AG08396 (cell line): ENCODE results near the gene KLF16.
A peak's percentile ranks its signal among the peaks of the same experiment; 100 is the strongest.

Experiments used
- DNase-seq: peaks from one replicate; pipeline ENCODE4 v3.0.0; 2012; ENCODE audit warnings: low spot score, mixed read lengths

The KLF16 gene

DNA sequence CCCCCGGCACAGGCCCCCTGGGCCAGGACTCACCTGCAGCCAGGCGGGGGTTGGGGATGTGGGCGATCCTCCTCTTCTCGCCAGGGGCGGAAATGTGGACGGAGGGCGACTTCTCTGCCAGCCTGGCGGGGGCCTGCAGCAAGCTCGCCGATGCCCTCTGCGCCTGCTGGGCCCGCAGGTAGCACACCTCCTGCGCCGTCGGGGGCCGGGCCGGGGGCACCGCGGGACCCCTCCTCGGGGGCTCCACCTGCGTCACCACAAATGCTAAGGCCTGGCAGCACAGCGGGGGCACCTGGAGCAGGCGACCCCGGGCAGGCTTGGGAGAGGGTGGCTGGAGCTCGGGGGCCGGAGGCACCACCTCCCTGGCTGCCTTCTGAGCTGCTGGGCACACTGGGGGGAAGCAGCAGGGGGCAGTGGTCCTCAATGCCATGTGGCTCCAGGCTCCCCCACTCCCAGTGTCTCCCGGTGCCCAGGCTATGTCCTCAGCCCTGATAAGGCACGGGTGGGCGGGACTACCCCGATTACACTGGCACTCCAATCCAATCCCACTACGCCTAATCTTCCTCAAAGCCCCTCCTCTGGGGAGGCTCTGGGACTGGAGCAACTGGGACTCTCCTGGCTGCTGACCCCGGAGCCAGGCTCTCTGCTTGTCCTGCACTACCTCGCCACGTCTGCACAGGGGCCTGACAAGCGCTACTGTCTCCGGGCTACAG, 39.7 kb downstream of the KLF16 start:
- DNase-seq = no peak

DNA sequence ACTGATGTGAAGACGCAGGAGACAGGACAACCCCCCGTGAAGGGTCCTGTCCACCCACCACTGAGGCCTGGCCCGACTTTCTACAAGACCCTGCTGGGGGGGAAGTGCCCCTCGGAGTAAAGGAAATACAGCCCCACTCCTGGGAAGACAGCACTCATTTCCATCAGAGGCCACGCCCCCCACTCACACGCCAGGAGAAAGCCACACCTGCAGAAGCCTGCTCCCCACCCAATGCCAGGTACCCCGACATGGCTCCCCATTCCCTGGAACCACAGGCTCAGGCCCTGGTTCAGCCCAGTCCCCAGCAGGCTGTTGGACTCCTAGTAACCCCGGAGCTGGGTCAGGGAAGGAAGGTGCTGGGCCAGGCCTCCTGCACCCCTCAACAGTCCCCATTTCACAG, 40.4 kb downstream of the KLF16 start:
- no peak for DNase-seq

DNA sequence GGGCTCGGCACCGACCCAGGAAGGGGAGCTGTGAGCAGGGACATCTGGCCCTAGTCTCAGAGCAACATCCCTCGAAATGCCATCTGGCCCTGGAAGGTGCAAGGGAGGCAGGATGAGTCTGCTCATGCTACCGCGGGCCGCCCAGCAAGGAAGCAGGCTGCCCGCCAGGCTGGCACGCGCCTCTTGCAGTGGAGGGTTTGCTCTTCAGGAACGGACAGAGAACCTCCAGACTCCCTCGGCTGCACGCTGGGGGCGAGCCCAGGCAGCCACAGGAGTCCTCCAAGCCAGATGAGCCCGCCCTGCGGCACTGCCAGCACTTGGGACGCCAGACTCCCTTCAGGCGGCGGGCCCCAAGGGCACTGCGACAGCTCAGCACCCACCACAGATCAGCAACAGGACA, 41.2 kb downstream of the KLF16 start:
- DNase-seq = no peak

DNA sequence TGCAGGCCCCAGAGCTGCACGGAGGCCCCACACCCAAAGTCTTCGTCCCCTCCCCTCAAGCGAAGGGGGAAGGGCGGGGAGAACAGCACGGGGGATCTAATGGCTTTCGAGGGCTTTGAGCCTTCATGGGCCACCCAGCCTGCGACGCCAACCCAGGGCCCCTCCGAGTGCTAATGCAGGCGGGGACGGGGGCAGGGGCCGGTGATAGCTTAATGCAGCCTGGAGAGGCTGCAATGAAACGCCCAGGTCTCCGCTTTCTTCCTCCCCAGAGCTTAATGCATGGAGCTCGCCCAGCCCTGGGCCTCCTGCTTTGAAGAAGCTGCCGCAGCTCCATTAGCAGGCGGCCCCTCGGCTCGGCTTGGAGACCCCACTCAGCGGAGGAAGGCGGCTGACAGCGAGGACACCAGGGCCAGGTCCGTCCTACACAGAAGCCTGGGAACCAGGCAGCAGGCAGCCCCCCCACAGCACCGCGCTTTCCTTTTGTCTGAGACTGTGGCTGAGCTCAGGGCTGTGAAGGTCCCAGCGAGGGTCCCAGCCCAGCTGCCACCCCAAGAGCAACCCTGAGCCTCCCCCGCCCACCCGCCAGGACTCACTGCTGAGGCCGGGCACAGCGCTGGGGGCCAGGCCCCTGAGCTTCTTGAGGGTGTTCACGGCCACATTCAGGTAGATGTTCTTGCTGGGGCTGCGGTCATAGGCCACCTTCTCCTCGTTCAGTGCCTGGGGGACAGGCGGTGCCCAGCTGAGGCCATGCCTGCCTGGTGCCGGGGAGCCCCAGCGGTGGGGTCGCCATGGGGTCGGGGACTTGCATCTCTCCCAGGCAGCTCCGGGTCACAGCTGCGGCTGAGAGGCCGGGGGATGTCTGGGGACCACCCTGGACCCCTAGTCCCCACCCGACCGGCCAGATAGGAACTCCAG, 43.8 kb downstream of the KLF16 start:
- DNase-seq = no peak

DNA sequence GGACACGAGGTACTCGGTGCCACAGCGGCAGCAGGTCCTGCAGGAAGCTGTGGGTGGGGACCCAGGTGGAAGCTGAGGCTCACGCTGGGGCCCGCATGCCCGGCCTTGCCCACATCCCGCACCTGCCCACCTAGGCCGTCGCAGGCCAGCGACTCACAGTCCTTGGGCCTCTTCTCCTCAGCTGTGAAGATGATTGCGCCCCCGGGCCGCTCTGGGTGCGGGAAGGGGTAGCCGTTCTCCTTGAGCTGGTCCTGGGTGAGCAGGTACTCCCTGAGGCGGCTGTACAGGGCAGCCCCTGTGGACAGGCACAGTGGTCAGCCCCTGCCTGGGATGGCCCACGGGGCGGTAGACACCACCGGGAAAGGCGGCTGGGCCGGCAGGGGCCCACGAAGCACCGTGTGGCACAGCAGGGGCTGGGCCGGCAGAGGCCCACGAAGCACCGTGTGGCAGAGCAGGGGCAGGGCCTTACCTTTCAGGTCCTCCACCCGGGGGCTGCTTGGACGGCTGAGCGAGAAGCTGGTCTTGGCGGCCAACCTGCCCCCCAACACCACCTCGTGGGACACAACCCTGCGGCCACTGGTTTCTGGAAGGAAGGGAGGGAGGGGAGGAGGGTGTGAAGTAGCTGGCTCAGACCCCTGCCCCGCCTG, 44.7 kb downstream of the KLF16 start:
- no peak for DNase-seq

DNA sequence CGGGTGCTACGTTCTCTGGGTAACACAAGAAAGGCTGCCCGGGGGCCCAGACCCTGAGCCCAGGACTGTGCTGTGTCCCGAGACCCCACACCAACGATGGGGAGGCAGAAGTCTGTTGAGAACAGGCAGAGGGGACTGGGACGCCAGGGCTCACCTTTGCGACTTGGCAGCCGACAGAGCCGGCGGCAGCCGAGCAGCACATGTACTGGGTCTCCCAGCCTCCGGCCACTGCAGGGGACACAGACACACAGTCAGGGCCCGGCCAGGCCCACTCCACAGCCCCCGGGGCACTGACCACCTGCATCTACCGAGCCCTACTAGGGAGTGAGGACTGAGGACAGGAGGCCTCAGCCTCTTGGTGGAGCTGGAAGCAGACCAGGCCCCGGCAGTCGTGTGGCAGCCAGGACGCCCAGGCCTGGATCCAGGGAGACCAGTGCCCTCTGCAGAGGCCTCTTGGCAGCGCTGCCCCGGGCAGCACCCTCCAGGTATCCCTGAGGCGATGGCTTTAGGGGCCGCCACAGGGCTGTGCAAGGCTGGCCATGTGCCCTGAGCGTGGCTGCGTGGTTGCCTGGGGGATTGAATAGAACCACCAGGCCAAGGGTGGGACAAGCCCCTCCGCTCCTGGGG, 45.7 kb downstream of the KLF16 start:
- no peak for DNase-seq

DNA sequence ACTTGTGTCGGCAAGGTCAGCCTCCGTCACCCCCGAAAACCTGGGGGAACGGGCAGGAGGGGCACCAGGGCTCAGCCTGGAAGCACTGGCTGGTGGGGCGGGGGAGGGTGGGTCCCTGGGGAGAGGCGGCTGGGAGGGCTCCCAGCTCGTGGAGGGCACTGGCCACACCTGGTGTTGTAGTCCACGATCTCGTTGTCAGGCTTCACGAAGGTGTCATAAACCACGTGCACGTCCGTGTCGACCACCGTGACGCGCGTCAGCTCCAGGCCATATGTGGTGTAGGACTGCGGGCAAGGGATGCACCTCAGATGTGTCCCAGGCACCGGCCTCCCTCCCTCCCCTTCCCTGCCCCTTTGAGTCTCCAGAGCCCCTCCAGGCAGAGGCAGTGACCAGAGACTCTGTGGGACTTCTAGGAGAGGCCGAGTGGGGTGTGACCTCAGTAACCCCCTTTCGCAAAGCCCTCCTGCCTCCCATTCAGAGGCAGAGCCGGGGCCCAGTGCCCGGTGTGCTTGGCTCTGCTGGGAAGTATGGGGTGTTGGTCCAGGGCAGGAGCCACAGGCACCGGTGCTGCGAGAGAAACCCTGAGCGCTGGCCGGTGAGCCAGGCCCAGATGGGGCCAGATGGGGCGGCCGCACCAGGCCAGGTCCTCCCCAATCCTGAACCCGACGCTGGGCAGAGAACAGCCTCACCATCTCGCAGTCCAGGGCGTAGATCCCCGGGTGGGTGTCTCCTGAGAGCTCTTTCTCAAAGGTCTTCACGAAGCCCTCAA, 46.7 kb downstream of the KLF16 start:
- DNase-seq = no peak

DNA sequence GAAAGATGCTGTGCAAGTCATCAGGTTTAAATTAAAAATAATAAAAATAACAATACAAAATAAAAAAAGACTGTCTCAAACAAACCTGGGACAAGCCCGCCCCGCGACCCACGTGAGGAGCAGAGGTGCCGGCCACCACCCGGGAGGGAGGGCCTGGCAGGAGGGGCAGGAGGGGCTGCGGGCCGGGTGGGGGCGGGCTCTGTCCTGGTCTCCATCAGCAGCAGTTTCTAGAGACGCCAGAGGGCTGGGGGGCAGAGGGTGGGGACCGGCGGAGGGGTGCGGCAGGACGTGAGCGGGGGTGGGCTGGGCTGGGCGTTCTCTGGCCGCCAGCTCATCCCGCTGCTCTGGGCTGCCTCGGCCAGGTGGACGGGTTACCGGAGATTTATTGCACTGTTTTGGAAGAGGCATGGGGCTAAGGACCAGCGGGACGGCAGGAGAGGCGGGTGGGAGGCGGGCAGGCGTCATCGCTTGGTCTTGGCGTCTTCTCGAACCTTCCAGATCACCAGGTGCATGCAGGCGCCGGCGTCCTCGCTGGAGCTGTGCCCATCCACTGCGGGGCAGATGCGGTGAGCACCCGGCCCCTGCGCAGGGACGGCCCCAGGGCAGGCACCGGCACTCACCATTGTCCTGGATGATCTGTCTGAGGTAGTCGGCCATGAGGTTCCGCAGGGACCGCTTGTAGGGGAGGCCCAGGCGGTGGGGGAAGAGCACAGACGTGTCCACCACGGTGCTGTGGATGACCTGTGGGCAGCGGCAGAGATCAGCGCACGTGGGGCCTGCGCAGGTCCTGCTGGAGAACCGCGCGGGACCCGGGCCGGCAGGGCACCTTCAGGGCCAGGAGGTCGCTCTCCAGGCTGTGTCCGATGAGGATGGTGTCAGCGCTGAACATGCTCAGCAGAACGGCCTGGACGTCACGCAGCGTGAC, 47.5 kb downstream of the KLF16 start:
- no peak for DNase-seq

DNA sequence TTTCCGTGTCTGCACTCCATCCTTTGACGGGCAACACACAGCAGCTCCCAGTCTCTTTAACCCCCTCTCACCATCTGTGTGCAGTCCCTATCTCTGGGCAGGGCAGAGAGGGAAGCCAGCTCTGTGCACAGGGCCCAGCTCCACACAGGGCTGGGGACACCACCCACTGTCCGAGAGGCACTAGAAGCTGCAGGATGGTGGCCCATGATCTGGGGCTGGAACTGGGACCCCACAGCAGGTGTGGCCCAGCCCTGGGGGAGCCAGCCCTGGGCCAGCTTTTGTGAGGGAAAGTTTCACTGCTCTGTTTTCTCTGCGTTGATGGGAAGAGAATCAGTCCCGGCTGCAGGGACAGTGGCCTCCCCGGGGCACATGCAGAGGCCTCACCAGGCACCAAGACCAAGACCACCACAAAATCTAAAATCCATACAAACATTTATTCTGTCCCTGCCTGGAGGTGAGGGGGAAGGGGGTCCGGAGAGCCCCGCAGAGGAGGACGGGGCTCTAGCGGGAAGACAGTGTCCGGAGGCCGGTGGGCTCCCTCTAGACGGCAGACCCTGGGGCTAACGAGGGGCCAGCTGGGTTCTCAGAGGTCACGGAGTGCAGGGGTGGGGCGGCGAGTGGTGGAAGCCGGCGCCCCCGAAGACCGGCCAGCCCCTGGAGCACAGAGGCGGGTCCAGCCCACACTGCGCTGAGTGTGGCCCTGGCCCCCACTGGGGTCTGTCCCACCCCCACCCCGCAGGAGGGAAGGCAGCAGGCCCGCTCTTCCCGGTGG, 48.4 kb downstream of the KLF16 start:
- DNase-seq = no peak

DNA sequence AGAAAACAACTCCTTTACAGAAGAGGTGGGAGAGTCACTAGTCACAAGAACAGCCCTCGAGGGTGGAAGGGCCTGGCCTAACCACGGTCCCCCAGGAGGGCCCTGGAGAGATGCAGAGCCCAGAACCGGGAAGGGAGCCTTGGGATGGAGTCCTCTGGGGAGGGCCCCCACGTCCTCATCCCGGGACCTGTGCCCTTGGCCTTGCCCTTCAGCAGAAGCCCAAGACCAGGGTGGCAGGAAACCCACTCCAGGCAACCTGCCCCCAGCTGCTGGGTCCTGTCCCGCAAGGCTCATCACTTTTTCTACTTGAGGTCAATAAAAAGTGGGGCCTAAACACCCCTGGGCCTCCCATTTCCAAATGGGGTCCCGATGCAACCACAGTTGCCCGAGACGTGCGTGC, 49.0 kb downstream of the KLF16 start:
- no peak for DNase-seq

DNA sequence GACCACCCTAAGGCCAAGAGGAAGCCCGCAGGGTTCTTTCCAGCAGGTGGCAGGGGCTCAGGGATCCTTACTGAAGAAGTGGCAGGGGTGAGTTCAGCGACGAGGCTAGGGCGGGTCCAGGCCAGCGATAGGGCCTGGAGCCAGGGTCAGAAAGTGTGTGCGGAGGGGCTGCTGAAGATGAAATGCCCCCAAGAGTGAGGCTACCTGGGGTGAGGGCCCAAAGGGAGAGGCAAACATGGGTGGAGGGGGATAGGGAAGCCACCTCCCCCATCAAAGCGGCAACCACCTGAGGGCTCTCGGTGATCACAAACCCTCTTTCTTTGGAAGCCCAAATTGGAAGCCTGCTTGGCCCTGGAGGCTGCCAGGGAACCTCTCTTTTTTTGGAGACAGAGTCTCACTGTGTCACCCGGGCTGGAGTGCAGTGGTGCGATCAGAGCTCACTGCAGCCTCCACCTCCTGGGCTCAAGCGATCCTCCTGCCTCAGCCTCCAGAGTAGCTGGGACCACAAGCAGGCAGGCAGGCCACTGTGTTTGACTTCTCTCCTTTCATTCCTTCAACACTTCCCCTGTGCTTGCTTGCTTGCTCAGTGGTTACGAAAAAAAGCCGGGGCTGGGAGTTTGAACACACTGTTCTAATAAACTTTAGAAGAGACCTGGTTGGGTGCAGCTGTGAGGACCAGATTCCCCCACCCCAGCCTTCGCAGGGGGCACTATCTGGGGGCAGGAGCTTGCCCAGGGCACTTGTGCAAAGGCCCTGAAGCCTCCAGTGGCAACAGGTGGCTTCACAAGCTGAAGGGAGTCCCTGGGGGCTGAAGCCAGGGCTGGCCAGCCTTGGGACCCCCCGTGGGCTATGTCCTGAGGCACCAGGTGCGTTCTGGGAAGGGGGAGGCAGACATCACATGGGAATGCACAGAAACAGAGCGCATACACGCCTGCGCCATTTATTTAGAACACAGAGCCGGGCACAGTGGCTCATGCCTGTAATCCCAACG, 49.9 kb downstream of the KLF16 start:
- DNase-seq = no peak

DNA sequence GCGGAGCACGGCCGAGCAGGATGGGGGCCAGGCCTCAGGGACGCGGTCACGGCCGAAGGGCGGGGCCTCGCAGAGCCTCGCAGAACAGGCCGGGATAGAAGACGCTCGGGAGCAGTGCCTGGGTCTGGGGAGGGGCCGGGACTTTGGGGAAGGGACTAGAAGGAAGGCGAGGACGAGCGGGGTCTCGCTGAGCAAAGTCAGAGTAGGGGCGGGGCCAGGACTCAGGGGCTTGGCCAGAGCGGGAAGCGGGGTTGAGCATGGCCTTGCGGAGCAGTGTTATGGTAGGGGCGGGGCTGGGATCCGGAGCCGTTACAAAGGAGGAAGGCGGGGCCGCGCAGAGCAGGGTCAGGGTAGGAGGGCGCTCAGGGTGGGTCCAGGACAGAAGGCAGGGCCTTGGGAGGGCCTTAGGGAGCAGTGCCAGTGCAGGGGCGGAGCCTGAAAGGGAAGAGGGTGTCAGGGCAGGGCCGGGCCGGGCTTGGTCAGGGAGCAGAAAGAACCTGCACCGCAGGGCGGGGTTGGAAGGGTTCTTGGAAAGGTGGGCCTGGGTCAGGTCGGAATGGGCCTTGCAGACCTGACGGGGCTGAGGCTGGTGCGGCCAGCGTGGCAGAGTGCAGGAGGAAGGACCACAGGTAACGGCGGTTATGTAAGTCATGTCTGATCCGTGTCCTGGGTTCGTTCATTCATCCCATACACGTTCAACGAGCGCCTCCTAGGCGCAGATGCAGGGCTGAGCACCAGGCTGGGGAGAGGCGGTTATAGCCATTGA, 50.8 kb downstream of the KLF16 start:
- peak; percentile 96 for DNase-seq

DNA sequence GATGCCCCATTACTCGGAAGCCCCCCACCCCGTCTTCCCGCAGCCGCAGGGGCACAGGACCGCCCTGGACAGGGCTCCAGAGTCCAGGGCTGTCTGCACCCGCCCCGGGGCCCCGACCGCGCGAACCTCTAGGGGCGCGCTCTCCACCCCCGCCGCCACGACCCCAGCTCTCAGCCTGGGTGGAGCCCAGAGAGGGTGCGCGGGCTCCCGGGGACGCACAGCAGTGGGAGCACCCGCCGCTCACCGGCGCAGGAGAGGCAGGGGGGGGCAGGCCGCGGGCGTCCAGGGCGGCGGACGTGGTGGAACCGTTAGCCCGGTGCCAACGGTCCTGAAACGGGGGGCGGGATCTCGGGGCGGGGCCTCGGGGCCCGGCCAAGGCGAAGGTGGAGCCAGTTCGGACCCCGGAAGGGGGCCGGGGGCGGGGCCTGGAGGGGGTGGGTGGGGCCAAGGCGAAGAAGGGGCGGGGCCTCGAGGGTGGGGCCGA, 51.4 kb downstream of the KLF16 start, which contains the start of gene ATP8B3:
Gene ATP8B3, minus strand, starts transcription at position 335 of the 484 bp plus-strand sequence. CDS start 540 bp downstream, outside the sequence.
- peak; percentile 100 for DNase-seq

DNA sequence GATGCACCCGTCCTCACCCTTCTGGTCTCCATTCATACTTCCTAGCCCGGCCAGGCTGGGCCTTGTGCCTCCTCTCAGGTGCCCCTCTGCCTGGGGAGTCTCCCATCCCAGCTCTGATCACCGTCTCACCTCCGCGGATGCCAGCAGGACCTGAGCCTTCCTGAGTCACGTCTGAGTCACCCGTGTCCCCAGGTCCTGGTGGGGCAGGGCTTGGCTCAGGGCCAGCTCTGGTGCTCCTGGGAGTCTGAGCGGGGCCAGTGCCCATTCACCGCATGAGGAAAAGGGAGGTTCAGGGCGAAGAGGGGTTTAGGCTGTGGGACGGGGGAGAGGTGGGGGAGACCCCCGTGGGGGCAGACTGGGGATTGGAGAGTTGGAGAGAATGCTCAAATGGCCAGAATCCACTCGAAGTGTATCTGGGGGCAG, 51.9 kb downstream of the KLF16 start:
- peak; percentile 81 for DNase-seq

DNA sequence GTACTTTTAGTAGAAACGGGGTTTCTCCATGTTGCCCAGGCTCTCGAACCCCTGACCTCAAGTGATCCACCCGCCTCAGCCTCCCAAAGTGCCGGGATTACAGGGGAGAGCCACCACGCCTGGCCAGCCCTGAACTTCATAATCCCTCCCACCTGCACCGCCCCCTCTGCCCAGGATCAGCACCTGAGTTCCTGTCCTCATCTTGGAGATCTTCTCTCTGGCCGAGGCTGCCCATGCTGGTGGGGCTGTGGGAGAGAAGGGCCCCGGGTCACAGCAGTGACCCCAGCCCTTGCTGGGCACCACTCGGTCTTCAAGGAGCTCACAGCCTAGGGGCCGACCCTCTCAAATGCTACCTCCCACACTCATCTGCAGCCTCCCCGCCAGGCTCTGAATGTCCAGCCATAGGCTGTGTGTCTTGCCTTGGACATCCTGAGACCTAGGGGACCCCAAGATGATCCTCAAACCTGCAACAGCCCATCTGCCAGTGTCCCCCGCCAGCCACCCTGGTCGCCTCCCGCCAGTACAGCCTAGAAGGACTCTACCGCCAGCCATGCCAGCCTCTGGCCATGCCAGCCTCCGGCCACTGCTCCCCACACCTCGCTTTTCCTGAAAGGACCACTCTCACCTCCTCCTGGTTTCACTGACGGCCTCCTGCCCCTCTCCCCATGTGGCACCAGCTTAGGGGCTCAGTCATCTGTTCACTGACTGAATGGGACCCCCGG, 52.8 kb downstream of the KLF16 start:
- DNase-seq = no peak

DNA sequence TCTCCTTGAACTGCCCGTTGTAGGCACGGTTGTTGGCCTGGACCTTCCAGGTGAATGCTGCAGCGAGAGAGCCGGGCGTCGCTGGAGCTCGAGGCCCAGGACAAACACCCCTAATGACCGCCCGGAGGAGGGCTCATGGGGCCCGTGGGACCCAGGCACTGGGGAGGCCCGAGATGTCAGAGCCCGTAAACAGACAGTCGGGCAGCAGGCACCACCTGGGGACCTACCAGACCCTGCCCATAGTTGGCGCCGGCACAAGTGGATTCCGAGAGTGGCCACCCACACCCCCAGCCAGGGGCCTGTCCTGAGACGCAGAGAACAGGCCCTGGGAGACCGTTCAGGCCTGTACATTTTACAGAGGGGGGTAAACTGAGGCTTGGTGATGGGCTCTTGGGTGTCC, 53.7 kb downstream of the KLF16 start:
- DNase-seq = no peak

DNA sequence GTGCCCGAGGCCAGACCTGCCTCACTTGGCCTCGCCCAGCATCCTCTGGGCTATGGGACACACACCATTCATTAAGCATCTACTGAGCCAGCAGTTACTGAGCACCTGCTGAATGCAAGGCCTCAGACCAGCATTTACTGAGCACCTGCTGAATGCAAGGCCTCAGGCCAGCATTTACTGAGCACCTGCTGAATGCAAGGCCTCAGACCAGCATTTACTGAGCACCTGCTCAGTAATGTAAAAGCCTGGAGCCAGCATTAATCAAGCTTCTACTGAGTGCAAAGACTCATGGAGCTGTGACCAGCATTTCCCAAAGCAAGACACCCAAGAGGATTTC, 55.0 kb downstream of the KLF16 start:
- DNase-seq = no peak
